Spleen (tissue), 11 donors: ENCODE measurements around the gene MIAT. TPM values are rescaled to one million over a fixed set of nuclear protein-coding genes. Genes with fewer than 3 reads are reported as not detected.
A peak's percentile ranks its signal among the peaks of the same experiment; 100 is the strongest.

Experiments
- DNase-seq: peaks from one replicate; pipeline ENCODE4 v3.0.0-alpha.2; 2020
- H3K27ac ChIP-seq, 8 donors: fragments of 200-600 bp; sonication (generic) in 7 of 8; 1 replicate in 4 of 8; 2 replicates in 4 of 8; pipeline versions ENCODE4 v1.5.0 to v1.8.0; 2016 to 2021; ENCODE audit warnings: inconsistent platforms in 4 of 8, mild to moderate bottlenecking in 4 of 8, moderate library complexity in 1 of 8
- H3K27me3 ChIP-seq, 7 donors: fragments of 200-600 bp; sonication (generic) in 6 of 7; replicated peaks in 1 of 7; 1 replicate in 4 of 7; 2 replicates in 3 of 7; pipeline versions ENCODE4 v1.5.0 to v1.8.0; 2016 to 2021; ENCODE audit warnings: inconsistent platforms in 3 of 7, mild to moderate bottlenecking in 1 of 7
- H3K36me3 ChIP-seq, 6 donors: fragments of 200-600 bp; sonication (generic) in 5 of 6; 1 replicate in 4 of 6; 2 replicates in 2 of 6; pipeline versions ENCODE4 v1.5.0 to v1.8.0; 2016 to 2021; ENCODE audit warnings: inconsistent platforms in 2 of 6
- H3K4me1 ChIP-seq, 6 donors: fragments of 200-600 bp; sonication (generic) in 5 of 6; 1 replicate in 3 of 6; 2 replicates in 3 of 6; pipeline versions ENCODE4 v1.5.0 to v1.8.0; 2016 to 2021; ENCODE audit warnings: inconsistent platforms in 3 of 6
- H3K4me3 ChIP-seq, 8 donors: fragments of 200-600 bp; sonication (generic) in 7 of 8; 1 replicate in 4 of 8; 2 replicates in 4 of 8; pipeline versions ENCODE4 v1.5.0 to v1.8.0; 2016 to 2021; ENCODE audit warnings: inconsistent platforms in 4 of 8, mild to moderate bottlenecking in 4 of 8, moderate library complexity in 2 of 8
- H3K9me3 ChIP-seq, 8 donors: fragments of 200-600 bp; sonication (generic) in 7 of 8; 1 replicate in 4 of 8; 2 replicates in 4 of 8; pipeline versions ENCODE4 v1.5.0 to v1.8.0; 2016 to 2021; ENCODE audit warnings: inconsistent platforms in 4 of 8
- CTCF ChIP-seq, 11 experiments: fragments of 200-600 bp in 7 of 11; fragments of 450-650 bp in 4 of 11; sonication (generic) in 4 of 11; IDR thresholded peaks in 8 of 11; conservative IDR thresholded peaks in 3 of 11; 1 replicate in 7 of 11; 2 replicates in 4 of 11; pipeline versions ENCODE4 v1.4.0 to v1.8.0; 2016 to 2021; ENCODE audit warnings: antibody characterized with exemption in 11 of 11, inconsistent platforms in 4 of 11, mild to moderate bottlenecking in 1 of 11
- POLR2A ChIP-seq, 3 donors: fragments of 450-650 bp; IDR thresholded peaks; one replicate each; pipeline ENCODE4 v1.5.1; 2017; ENCODE audit warnings: antibody characterized with exemption in 3 of 3, mild to moderate bottlenecking in 1 of 3
- POLR2AphosphoS5 ChIP-seq, 3 donors: sonication (generic); formaldehyde crosslinking; IDR thresholded peaks; one replicate each; pipeline ENCODE4 v1.5.1; 2017; ENCODE audit warnings: antibody characterized with exemption in 3 of 3
- WGBS, 5 donors: extraction: QIAGEN DNeasy Blood & Tissue Kit in 3 of 5; methylation state at CpG; one replicate each; pipeline versions ENCODE4 v1.1.5 to v1.1.7; 2013 to 2018; 5-methylcytosine and 5-hydroxymethylcytosine counted together
- intact Hi-C: fragments of 100-400 bp; cut with DNase I; formaldehyde crosslinking; loops from one replicate; pipeline ENCODE4 v1.15.0; 2023; ENCODE audit warnings: low total_unique reads
- polyA plus RNA-seq, 3 donors: library from polyadenylated mRNA; stranded (reverse); fragments of 200-250 nt; gene quantifications; one replicate each; pipeline ENCODE4 v1.2.1, GENCODE V29; 2013
- total RNA-seq, 7 donors: library from RNA; depleted of rRNA in 3 of 7; stranded (reverse); fragments of >200 nt in 3 of 7; fragmentation: NEBNext Ultra II Directional in 4 of 7; extraction: Animal tissue kit (Norgen Biotek cat#: 25700) in 4 of 7; gene quantifications; one replicate each; pipeline versions ENCODE4 v1.1.0 to v1.2.1, GENCODE V29; 2016 to 2021
- donor health status: healthy with polysubstance abuse.
- donor health status: DM: no; HTN: no; CAD: no; lungs with moderate emphysema.
- donor health status: DM: no; HTN: no; CAD: no.
- donor health status: Bipolar disorder and iron deficiency.
- donor health status: healthy.
- donor health status: DM: no; HTN: no; CAD: no.
- donor health status: DM: yes; HTN: yes; CAD: no.

MIAT gene
- total and polyA plus RNA-seq, 10 donors, result 0.77 to 62.4 (median 19.5) TPM

GRCh38 chr22:26675687-26676268 lies 18.4 kb downstream of the MIAT start:
- H3K36me3 ChIP-seq, result peaks cover 0 to 25% (median 7%) of the 10 kb centered on the region in 6 donors
- intact Hi-C loops, result no loop called here
- peaks cover 36 to 95% (median 68%) of the 10 kb centered on the region in 6 donors for H3K4me1 ChIP-seq
- no peak for TF ChIP-seq POLR2AphosphoS5 (IDR thresholded peaks at IDR 0.05)
- no peak for TF ChIP-seq CTCF (IDR thresholded peaks at IDR 0.05 in 8 of 11, conservative IDR thresholded peaks at IDR 0.05 in 3 of 11)
- TF ChIP-seq POLR2A (IDR thresholded peaks at IDR 0.05), result no peak
- H3K27me3 ChIP-seq, result no peaks in the 10 kb centered on the region
- no peak overlapping the region for H3K4me3 ChIP-seq
- peak overlapping the region in 3 of 8 donors; percentile 99 to 100 (median 100) for H3K27ac ChIP-seq
- H3K9me3 ChIP-seq, result no peaks in the 10 kb centered on the region
- 86 to 98% (median 95%) methylated on average over 4 of the region's 4 CpGs for WGBS, 5 donors
- DNase-seq, result no peak

DNA sequence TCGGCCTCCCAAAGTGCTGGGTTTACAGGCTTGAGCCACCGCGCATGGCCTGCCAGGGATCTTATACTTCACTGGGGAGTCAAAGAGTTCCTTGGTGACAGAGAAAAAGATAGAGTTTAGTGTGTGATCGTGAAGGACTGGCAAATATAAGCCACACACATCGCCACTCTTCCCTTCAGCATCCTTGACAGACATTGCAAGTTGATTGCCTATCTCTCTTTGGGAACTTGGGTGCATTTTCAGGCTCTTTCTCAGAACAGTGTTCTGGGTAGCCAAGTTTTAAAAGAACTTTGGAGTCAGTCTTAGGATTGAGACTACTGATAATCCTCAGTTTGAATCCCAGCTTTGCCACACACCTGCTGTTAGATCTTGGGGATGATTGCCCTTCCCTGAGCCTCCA lies 19.8 kb downstream of the MIAT start:
- intact Hi-C loops, result no loop called here
- Histone ChIP-seq H3K9me3 (peaks cover 0 to 3% (median 0%) of the 10 kb centered on the region in 8 donors), H3K4me3 (no peak overlapping the region), H3K27ac (peak overlapping the region in 2 of 8 donors; percentile 13 to 55), H3K36me3 (peaks cover 5 to 39% (median 21%) of the 10 kb centered on the region in 6 donors), H3K4me1 (peaks cover 29 to 83% (median 53%) of the 10 kb centered on the region in 6 donors), H3K27me3 (no peaks in the 10 kb centered on the region)
- DNase-seq, result no peak
- TF ChIP-seq POLR2AphosphoS5 (IDR thresholded peaks at IDR 0.05), result no peak
- no peak for TF ChIP-seq CTCF (IDR thresholded peaks at IDR 0.05 in 8 of 11, conservative IDR thresholded peaks at IDR 0.05 in 3 of 11)
- TF ChIP-seq POLR2A (IDR thresholded peaks at IDR 0.05), result no peak
- 88 to 95% (median 89%) methylated on average over 5 of the region's 5 CpGs for WGBS, 5 donors

DNA sequence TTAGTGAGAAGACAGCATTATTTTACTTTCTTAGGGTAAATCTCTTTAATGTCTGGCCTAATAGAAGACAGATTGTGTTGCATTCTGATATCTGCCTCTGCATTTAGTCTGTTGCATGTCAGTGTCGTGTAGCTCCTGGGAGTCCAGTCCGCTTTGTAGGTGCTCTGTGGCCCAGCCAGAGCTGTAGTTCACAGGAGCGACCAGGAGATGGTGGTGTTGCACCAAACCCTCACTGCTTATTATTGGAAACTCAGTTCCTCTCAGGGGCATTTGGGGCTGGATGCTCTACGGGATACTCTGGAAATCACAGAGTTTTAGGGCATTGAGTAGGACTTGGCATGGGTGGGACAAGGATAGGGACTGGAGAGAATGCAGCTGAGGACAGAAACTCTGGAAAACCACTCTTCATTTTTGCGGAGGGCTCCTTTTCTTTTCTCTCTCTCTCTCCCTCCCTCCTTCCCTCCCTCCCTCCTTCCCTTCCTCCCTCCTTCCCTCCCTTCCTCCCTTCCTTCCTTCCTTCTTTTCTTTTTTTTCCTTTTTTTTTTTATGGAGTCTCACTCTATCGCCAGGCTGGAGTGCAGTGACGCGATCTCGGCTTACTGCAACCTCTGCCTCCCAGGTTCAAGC lies 21.7 kb downstream of the MIAT start:
- peaks cover 7 to 58% (median 27%) of the 10 kb centered on the region in 6 donors for H3K36me3 ChIP-seq
- TF ChIP-seq CTCF (IDR thresholded peaks at IDR 0.05 in 8 of 11, conservative IDR thresholded peaks at IDR 0.05 in 3 of 11) (peak; percentile 86 to 97 (median 95)), POLR2AphosphoS5 (IDR thresholded peaks at IDR 0.05) (peak in 1 of 3 donors; percentile 42), POLR2A (IDR thresholded peaks at IDR 0.05) (no peak)
- H3K27me3 ChIP-seq, result no peaks in the 10 kb centered on the region
- H3K27ac ChIP-seq, result peak overlapping the region in 1 of 8 donors; percentile 55
- H3K4me1 ChIP-seq, result peaks cover 22 to 65% (median 36%) of the 10 kb centered on the region in 6 donors
- H3K9me3 ChIP-seq, result peaks cover 0 to 6% (median 0%) of the 10 kb centered on the region in 8 donors
- peak; percentile 87 for DNase-seq
- H3K4me3 ChIP-seq, result no peak overlapping the region
- WGBS, 5 donors, result 49 to 56% (median 53%) methylated on average over 9 of the region's 9 CpGs
- intact Hi-C loops, result no loop called here

- TF ChIP-seq CTCF (IDR thresholded peaks at IDR 0.05 in 8 of 11, conservative IDR thresholded peaks at IDR 0.05 in 3 of 11) (no peak), POLR2A (IDR thresholded peaks at IDR 0.05) (no peak), POLR2AphosphoS5 (IDR thresholded peaks at IDR 0.05) (no peak)
- no peak overlapping the region for H3K27ac ChIP-seq
- peaks cover 7 to 72% (median 27%) of the 10 kb centered on the region in 6 donors for H3K36me3 ChIP-seq
- intact Hi-C loops, result no loop called here
- H3K27me3 ChIP-seq, result no peaks in the 10 kb centered on the region
- peaks cover 0 to 6% (median 0%) of the 10 kb centered on the region in 8 donors for H3K9me3 ChIP-seq
- 93 to 100% (median 98%) methylated on average over 3 of the region's 3 CpGs for WGBS, 5 donors
- H3K4me1 ChIP-seq, result peaks cover 8 to 57% (median 24%) of the 10 kb centered on the region in 6 donors
- no peak for DNase-seq
- no peak overlapping the region for H3K4me3 ChIP-seq
These were observed 23.1 kb downstream of the MIAT start for GRCh38 chr22:26680485-26680884.
